Left cardiac atrium (tissue), 4 donors: ENCODE results near the gene PAX3. TPM values are rescaled to one million over a fixed set of nuclear protein-coding genes. Genes with fewer than 3 reads are reported as not detected.

Experiments
- ATAC-seq, 2 donors: fragments of 200-7000 bp; cut with Tn5 transposase; one replicate each; pipeline ENCODE4 v1.9.1; 2020; ENCODE audit warnings: mild to moderate bottlenecking in 2 of 2, moderate library complexity in 2 of 2
- DNase-seq: peaks from one replicate; pipeline ENCODE4 v3.0.0-alpha.2; 2020
- intact Hi-C, 2 donors: fragments of 100-400 bp; cut with DNase I; formaldehyde crosslinking; loops; one replicate each; pipeline versions ENCODE4 v1.14.1 to v1.15.1; 2022 to 2023
- total RNA-seq, 2 donors: library from RNA; stranded (reverse); fragmentation: NEBNext Ultra II Directional; extraction: Animal tissue kit (Norgen Biotek cat#: 25700); gene quantifications; one replicate each; pipeline ENCODE4 v1.2.1, GENCODE V29; 2021
- donor health status: DM: no; HTN: yes; CAD: no.
- donor health status: DM: no; HTN: yes; CAD: no; lungs with severe emphysema.
- donor health status: DM: yes; HTN: yes; CAD: no.
- donor health status: Dilated cardiomyopathy.

The PAX3 gene
- total RNA-seq, 2 donors from 2014 or later: 0.84 TPM; not detected in 1

DNA sequence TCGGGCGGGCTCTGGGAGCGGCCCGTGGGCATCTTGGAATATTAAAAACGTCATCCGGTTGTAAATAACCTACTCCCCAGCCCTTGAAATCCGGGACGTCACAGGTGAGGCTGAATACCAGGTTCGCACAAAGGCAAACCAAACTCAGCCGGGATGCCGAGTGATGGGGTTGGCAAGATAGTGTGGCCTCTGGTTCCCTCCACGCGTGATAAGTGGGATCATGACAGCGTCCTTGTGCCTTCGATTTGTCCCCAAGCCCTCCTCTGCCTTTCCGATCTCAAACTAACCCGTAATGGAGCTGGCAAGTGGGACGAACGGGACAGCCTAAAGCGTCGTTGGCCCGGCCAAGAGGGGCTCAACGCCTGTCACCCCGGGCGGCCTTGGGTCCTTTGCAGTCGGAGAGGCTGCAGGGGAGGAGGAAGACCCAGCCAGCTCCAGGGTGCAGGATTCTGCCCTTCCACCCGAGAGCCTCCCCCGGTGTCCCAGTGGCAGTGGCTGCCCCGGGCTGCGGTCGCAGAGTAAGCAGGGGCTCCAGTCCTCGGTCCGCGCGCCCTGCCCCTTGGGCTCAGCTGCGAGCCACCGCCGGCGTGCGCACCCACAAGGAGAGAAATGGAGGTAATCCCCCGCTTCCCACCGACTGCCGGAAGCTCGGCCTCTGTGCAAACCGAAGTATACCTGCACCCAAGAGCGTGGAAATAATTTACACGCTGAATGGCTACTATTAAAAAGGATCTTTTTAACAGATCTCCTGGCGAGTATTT, 13.4 kb upstream of the PAX3 start:
- no peak for ATAC-seq
- intact Hi-C loops: no loop called here
- DNase-seq: no peak

DNA sequence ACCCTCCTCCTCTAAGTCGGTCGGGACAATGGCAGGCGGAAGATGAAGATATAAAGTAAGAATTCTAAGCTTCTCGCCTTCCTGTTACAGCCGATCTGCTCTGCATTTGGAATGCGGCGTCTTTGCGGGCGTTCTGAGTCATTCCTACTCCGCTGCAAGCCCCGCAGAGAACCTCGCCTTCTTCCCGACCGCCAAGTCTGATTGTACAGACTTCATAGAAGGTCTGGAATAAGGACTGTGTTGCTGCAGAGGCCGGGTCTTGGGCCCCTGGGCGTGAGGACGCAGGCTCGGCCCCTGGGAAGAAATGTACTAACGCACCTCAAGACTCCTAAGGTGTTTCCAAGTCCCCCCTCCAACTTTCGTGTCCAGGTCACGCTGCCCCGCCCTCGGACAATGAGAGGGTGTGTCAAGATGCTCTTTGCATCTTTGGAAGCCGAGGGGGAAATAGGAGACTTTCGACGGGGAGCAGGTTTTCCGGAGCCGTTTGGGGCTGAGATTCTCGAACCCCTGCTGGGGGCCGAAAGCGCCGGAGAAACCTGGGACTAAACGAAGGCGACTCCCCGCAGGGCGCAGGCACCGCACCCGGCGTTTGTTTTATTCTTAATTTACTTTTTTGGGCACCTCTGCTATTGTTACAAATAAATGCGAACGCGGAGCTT, 12.7 kb upstream of the PAX3 start:
- DNase-seq: no peak
- intact Hi-C loops: no loop called here
- no peak for ATAC-seq

DNA sequence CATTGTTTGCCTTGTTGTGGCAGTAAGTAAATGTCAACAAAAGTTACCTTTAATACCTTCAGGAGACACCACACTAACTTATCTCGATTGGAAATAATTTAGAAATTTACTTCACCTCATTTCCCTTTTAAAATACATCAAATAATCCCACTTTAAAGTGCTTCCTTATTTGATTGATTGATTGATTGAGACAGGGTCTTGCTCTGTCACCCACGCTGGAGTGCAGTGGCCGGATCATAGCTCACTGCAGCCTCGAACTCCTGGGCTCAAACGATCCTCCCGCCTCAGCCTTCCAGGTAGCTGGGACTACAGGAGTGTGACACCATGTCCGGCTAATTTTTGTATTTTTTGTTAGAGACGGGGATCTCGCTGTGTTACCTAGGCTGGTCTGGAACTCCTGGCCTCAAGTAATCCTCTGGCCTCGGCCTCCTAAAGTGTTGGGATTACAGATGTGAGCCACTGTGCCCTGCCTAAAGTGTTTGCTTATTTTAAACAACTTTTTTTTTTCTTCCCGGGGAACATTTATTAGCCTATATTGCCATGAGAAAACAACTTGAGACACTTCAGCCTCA, 12.0 kb upstream of the PAX3 start:
- intact Hi-C loops: no loop called here
- ATAC-seq (no peak), DNase-seq (no peak)

DNA sequence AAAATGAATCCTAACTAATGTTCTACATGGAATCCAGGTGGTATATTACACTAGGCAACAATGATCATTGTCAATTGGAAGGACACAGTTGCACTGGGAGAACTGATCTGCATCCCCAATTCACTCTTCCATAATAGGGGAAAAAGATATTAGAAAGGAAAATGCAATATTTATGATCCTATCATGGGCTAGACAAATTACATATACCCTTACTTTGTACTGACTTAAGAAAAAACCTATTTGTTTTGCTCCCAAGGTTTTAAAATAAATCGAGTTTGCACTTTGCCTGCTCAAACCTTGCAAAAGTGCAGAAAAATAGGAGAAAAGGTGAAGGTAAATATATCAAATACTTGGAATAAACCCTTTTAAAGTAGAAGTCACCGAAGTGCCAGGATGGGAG, 11.0 kb upstream of the PAX3 start:
- ATAC-seq (no peak), DNase-seq (no peak)
- intact Hi-C loops: loop anchor here in 1 of 2 donors (10.0 kb wide), 1 partner anchor 255 kb away; no protein-coding TSS in a partner anchor

DNA sequence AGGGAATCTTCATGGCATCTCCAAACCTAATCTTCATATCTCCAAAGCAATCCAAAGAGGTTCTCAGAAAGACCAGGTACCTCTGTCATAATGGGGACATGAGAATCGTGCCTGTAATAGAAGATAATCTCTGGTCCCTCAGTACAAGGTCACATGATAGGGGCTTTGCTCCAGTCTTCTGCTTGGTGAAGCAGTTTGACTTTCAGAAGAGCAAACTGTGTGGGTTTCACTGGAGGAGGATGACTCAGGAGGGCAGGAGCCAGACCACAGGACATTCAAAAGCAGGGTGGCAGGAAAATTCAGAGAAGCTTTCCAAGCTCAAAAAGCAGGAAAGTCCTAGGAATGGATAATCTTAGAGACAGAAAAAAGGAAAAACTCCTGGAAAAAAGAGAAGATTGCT, 10.6 kb upstream of the PAX3 start:
- intact Hi-C loops: loop anchor here in 1 of 2 donors (10.0 kb wide), 1 partner anchor 255 kb away; no protein-coding TSS in a partner anchor
- ATAC-seq: no peak

DNA sequence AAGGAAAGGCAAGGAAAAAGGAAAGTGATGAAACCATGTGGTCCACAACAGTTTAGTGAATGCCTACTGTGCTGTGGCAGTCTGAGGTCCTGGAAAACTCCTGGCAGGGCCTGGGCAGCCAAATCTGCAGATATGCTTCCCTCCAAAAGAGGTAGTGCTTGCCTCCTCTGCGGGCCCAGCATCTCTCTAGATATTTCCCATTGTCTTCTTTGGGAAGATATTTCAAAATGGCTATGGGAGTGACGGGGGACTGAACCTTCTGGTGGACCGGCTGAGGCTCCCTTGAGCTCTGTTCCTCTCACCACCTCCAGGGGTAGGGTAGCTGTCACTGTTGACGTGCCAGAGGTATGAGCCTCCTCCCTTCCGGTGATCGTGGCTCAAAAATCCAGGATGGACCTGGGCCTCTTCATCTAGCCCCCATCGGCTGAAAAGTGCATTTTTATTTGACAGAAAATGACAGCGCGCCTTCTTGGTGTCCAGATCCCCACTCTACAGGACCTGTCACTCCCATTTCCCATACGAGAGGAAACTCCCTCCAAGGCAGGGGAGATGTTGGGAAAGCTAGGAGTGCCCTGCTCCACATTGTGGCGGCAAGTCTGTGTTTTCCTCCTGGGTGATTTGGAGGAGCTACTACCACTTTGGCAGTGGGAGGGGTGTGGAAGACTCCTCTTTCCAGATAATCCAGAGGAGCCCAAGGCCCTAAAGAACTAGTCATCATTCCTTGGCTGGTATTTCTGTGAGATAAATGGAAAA, 9.4 kb upstream of the PAX3 start:
- intact Hi-C loops: loop anchor here in 1 of 2 donors (10.0 kb wide), 1 partner anchor 253 kb away; no protein-coding TSS in a partner anchor
- DNase-seq (no peak), ATAC-seq (no peak)

More for the DNA sequence above, 10.6 kb upstream of the PAX3 start:
- DNase-seq: no peak

DNA sequence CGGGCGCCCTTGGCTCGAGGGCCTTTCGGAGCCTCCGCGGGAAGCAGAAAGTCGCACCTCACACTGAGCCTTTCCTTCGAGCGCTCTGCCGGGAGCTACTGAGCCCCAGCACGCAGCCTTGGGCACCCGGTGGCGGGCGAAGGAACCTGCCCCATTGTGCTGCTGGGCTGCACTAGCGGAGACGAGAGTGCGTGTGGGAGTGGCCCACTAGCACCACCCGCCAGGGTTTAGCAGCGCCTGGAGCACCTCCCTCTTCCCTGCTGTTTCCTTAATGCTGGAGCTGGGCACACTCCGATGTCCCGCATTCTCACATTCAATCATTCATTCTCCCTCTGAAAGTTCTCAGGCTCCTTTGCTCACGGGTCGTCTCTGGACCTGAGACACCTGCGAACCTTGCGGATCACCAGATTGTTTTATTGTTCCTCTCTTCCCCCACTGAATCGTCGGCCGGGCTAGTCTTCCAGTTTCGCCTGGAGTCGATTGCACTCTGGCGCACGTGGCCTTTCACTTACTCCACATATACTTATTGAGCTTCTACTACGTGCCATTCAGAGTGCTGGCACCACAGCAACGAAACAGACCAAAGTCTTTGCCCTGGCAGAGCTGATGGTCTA, 8.5 kb upstream of the PAX3 start:
- intact Hi-C loops: loop anchor here in 1 of 2 donors (10.0 kb wide), 1 partner anchor 252 kb away; no protein-coding TSS in a partner anchor
- DNase-seq (no peak), ATAC-seq (peak in 1 of 2 donors; percentile 45)

DNA sequence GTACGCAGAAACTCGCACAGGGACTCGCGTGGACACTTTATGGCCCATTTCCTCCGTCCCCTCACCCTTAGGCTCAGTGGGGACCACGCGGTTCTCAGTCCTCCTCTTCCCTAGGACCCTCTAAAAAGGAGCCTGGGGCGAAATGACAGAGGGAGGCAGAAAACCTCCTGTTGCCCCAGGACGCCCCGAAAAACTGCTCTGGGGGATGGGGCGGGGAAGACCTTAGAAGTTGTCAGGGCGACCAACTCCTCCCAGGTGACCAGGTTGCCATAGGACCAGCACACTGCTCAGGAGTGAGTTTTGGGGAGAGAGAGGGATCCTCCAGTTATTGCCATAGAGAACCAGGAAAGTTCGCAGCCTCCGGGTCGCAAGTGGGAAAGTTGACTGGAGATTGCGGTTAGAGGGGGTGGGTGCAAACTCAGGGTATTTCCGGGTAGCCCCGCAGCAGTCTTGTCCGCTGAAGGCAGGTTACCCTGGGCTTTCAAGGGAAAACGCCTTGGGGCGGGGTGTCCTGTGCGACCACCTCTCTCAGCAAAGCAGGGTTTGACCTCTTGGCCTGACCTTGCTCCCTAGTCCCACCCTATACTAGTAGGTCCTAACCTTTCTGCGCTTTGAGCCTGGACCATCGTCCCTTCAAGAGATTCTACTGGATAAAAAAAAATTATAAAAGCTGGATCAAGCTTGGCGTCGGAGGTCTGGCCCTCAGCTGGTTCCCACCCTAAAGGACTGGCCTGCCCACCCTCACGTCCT, 7.8 kb upstream of the PAX3 start:
- no peak for DNase-seq
- no peak for ATAC-seq
- intact Hi-C loops: loop anchor here in 1 of 2 donors (10.0 kb wide), 1 partner anchor 252 kb away; no protein-coding TSS in a partner anchor

DNA sequence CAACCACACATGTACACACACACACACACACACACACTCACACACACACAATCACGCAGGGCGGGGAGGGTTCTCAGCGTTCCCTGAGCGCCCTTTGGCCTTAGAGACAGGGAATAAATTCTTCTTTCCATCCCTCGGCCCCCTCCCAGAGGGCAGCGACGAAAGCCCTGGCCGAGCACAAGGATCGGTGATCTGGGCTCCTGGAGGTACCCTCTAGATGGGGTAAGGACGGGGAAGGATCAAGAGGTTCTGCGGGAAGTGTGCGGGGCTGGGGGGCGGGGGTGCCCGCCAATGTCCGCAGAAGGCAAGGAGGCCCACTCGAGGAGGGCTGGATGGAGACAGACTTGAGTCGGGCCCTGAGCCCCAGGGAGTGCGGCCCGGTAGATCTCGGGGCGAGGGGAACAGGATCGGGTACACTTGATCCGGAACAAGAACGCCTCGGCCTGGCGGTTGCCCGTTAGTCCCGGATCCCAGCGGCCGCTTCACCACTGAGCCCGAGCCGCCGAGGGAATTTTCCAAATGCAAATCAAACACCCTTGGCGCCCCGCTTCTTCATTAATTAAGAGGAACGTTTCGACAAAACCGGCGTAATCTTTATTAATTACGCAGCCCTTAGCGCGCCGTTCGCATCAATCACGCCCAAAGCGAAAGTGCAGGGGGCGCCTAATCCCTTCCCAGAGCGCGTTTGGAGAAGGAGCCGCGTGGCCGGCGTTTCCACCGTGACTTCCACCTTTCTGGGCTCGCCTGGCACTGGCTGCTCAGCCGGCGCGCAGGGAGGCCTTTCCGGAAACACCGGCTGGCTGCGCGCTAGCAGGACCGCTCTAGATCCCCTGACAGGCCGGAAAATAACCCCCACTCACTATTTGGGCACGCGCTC, 7.0 kb upstream of the PAX3 start:
- DNase-seq (no peak), ATAC-seq (peak in 1 of 2 donors; percentile 46)
- intact Hi-C loops: loop anchor here in 1 of 2 donors (10.0 kb wide), 1 partner anchor 251 kb away; no protein-coding TSS in a partner anchor

DNA sequence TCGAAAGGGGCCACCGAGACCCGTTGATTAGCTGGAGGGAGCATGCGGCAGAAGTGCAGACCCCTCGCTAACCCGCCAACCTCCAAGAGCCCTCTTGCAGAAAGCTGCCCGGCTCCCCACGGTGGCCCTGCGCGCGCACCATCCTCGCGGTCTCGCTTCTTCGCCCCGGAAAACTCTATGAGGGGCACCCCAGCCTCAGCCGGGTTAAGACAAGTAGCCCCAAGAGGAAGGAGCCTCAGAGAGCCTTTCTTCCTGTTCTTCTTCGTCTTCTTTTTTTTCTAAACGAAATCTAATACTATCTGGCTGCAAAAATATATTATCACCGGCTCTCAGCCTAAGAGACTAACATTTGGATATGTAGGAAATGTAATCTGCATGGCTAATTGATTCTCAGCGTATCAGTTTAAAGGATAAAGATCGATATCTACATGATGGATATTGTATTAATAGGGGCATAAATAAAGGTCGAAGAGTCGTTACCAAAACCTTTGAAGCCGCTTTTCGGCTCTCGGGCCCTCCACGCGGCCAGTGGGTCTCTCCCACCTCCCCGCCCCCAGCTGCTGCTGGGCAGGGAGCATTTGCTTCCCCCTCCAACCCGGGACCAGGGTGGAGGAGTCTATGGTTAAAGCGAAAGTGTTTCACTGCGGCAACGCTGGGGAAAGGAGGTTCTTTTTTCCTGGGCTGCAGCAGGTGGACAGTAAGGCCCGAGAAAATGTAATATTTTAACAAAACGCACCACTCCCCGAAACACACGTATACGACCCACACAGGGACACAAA, 6.1 kb upstream of the PAX3 start:
- DNase-seq (no peak), ATAC-seq (peak in 1 of 2 donors; percentile 10)
- intact Hi-C loops: loop anchor here (5.0 to 10.0 kb wide), 2 partner anchors 243 to 250 kb away; no protein-coding TSS in a partner anchor

DNA sequence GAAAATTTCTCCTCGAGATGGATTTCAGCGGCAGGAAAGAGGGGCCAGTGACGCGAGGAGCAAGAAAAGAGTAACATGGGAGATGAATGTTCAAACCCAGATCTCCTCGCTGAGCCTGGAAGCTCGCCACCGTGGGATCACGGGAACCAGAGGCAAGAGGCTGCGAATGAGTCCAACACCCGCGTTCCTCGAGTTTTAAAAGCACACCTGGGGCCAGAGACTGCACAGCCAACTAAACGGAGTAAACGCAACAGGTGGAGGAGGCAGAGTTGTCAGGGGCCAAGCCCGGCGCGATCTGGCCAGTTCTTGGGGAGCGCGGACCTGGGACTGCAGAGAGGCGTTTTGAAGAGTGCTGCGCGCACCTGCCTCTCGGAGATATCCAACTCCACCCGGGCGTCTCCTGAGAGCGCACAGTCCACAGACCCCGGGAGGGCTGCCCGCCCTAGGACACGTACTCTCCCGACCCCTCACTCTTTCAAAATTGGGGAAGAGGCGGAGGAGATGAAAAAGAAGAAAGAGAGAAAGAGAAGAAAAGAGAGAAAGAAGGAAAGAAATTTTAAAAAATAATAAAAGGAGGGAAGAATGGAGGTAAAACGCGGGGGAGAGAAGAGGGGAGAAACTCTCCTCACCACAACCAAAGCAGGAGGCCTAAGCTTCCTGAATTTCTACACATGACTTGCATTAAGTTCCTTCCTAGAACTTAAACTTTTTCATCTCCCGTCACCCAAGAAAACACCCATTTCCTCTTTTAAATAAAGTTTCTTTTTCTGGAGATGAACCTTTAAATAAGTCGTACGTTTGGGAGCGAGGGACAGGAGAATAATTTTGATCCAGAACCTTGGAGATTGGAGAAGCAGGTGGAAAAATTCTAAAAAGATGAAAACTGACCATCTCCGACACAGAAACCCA, 5.3 kb upstream of the PAX3 start:
- ATAC-seq: no peak
- intact Hi-C loops: loop anchor here (5.0 to 10.0 kb wide), 2 partner anchors 242 to 249 kb away; no protein-coding TSS in a partner anchor
- DNase-seq: no peak

DNA sequence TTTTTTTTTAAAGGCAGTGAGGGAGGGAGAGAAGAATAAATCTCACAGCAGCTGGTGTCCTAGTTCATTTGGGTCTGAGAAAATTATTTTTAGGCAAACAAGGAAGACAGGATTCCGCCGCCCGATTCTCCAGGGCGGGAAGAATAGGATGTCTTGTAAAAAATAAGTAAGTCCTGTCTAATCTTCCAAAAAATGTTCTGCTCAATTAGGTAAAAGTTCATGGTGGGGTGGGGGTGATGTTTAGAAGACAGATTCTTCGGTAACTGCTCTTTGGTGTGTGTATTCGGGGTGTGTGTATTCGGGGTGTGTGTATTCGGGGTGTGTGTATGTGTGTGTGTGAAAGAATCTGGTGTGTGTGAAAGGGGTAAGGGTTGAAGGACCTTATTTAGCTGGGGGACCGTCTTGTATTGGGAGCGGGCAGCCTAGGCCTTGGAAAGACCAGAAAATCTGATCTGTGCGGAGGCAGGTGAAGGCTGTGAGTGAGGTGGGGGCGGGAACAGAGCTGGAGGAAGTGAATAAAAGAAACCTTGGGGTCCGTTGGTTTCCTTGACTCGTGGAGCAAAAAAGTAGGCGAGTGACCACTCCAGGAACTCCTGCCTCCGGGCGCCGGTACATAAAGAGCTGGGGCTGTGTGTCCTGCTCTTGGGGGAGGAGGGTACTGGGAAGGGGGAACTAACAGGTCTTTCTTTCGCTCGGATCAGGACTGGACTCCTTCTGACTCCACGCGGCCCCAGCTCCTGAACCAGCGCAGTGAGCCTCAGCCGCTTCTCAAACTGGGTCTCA, 4.4 kb upstream of the PAX3 start:
- ATAC-seq: no peak

DNA sequence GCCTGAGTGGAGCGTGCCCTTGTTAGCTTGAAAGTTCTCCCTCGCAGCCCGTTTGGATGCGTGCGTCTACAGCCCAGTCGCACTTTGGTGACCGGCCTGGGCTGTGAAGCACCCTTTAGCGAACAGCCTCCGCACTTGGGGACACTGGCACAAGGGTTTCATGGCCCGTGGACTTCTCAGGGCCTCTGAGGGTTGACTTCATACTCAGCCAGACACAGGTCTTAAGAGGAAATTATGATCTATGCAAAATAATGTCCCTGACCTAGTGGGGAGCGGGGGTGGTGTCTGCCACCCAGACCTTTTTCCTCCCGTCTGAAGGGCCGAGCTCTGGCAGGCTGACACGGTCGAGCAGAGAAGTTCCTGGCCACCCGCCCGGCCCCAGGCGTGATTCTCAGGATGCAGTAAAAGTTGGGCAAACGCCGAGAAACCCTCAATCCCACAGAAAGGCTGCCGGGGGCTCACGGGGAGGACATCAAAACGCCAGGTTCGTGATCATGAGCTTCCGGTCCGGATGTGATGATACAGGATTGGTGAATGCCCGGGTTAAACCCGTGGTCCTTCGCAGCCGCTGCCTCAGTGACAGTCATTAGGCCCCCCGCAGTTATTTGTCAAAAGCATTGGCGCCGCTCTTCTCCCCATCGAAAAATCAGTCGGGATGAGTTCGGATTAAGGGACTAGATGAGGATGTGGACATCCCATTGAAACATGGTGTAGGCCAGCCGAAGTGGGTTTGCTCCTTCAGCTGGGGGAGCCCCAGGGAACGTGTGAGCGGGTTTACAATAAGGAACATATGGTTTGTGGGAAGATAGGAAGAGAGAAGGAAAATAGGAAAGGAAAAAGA, 3.6 kb upstream of the PAX3 start:
- ATAC-seq: no peak
- intact Hi-C loops: loop anchor here (5.0 to 10.0 kb wide), 2 partner anchors 240 to 248 kb away; no protein-coding TSS in a partner anchor
- no peak for DNase-seq

More for the DNA sequence above, 4.4 kb upstream of the PAX3 start:
- intact Hi-C loops: loop anchor here (5.0 to 10.0 kb wide), 2 partner anchors 241 to 248 kb away; no protein-coding TSS in a partner anchor
- no peak for DNase-seq
